GM23338 (cell line): ENCODE measurements around the gene RNF180. TPM values are rescaled to one million over a fixed set of nuclear protein-coding genes. Genes with fewer than 3 reads are reported as not detected.

Experiments
- ATAC-seq: fragments of 200-7000 bp; cut with Tn5 transposase; 3 replicates; pipeline ENCODE4 v1.9.1; 2020
- DNase-seq: peaks from one replicate; pipeline ENCODE4 v3.0.0-alpha.2; 2015; ENCODE audit warnings: low spot score
- H2AFZ ChIP-seq: fragments of 200-600 bp; sonication (generic); 2 replicates; pipeline ENCODE4 v1.8.0; 2016; ENCODE audit warnings: antibody characterized with exemption, mild to moderate bottlenecking, moderate library complexity
- H3F3A ChIP-seq: fragments of 200-600 bp; sonication (generic); replicated peaks from 2 replicates; pipeline ENCODE4 v1.8.0; 2017; ENCODE audit warnings: antibody characterized with exemption, mixed run types, low read depth
- H3K27ac ChIP-seq: fragments of 200-600 bp; sonication (generic); 2 replicates; pipeline ENCODE4 v1.6.1; 2016; ENCODE audit warnings: low read depth
- H3K27me3 ChIP-seq: fragments of 200-600 bp; sonication (generic); 2 replicates; pipeline ENCODE4 v1.8.0; 2016; ENCODE audit warnings: mild to moderate bottlenecking, mixed run types, moderate library complexity; ENCODE audit not compliant: insufficient read depth
- H3K36me3 ChIP-seq: fragments of 200-600 bp; sonication (generic); 2 replicates; pipeline ENCODE4 v1.8.0; 2016; ENCODE audit warnings: mild to moderate bottlenecking; ENCODE audit not compliant: insufficient read depth
- H3K4me1 ChIP-seq: fragments of 200-600 bp; sonication (generic); 2 replicates; pipeline ENCODE4 v1.8.0; 2016; ENCODE audit warnings: mild to moderate bottlenecking, moderate library complexity; ENCODE audit not compliant: insufficient read depth
- H3K4me2 ChIP-seq: fragments of 200-600 bp; sonication (generic); 2 replicates; pipeline ENCODE4 v1.7.1; 2017; ENCODE audit warnings: mixed run types
- H3K4me3 ChIP-seq: fragments of 200-600 bp; sonication (generic); 2 replicates; pipeline ENCODE4 v1.6.1; 2016; ENCODE audit warnings: mixed run types
- H3K79me2 ChIP-seq: fragments of 200-600 bp; sonication (generic); replicated peaks from 2 replicates; pipeline ENCODE4 v1.8.0; 2017; ENCODE audit warnings: mild to moderate bottlenecking; ENCODE audit not compliant: insufficient read depth
- H3K9me2 ChIP-seq: fragments of 200-600 bp; sonication (generic); 2 replicates; pipeline ENCODE4 v1.8.0; 2017; ENCODE audit not compliant: insufficient read depth
- H4K20me1 ChIP-seq: fragments of 200-600 bp; sonication (generic); replicated peaks from 2 replicates; pipeline ENCODE4 v1.8.0; 2017; ENCODE audit warnings: mild to moderate bottlenecking; ENCODE audit not compliant: insufficient read depth
- H3K27ac Mint-ChIP-seq: 2 replicates; pipeline ENCODE4 v1.8.0; 2020; ENCODE audit warnings: inconsistent platforms, mild to moderate bottlenecking, moderate library complexity, mixed read lengths
- H3K27me3 Mint-ChIP-seq: 3 replicates; pipeline ENCODE4 v1.8.0; 2022; ENCODE audit warnings: low read depth, mild to moderate bottlenecking, moderate library complexity, mixed read lengths, inconsistent platforms; ENCODE audit not compliant: insufficient read depth, poor library complexity
- H3K36me3 Mint-ChIP-seq: 3 replicates; pipeline ENCODE4 v1.8.0; 2021; ENCODE audit warnings: low read depth, mild to moderate bottlenecking, inconsistent platforms, moderate library complexity, mixed read lengths
- H3K4me1 Mint-ChIP-seq: 3 replicates; pipeline ENCODE4 v1.8.0; 2020; ENCODE audit warnings: mild to moderate bottlenecking, inconsistent platforms, mixed read lengths
- H3K4me3 Mint-ChIP-seq: 3 replicates; pipeline ENCODE4 v1.8.0; 2021; ENCODE audit warnings: moderate library complexity, mild to moderate bottlenecking, inconsistent platforms, mixed read lengths
- H3K9me3 Mint-ChIP-seq: 3 replicates; pipeline ENCODE4 v1.8.0; 2020; ENCODE audit warnings: moderate library complexity, mild to moderate bottlenecking, inconsistent platforms, mixed read lengths
- CREB1 ChIP-seq: fragments of 250-450 bp; sonication (Bioruptor Pico); IDR thresholded peaks from 2 replicates; pipeline ENCODE4 v1.5.0; 2020; ENCODE audit warnings: low read depth, mild to moderate bottlenecking, moderate library complexity
- ETS1 ChIP-seq: IDR thresholded peaks from 2 replicates; pipeline ENCODE4 v1.6.1; 2016; ENCODE audit warnings: antibody characterized with exemption
- EZH2 ChIP-seq: fragments of 200-600 bp; sonication (generic); IDR thresholded peaks from one replicate; pipeline ENCODE4 v1.8.0; 2017; ENCODE audit warnings: antibody characterized with exemption, mild to moderate bottlenecking, low read depth; ENCODE audit not compliant: unreplicated experiment
- JUNB ChIP-seq: IDR thresholded peaks from one replicate; pipeline ENCODE4 v1.6.1; 2016; ENCODE audit warnings: antibody characterized with exemption; ENCODE audit not compliant: unreplicated experiment
- POLR2AphosphoS5 ChIP-seq: IDR thresholded peaks from 2 replicates; pipeline ENCODE4 v1.6.1; 2016; ENCODE audit warnings: antibody characterized with exemption, low read depth
- REST ChIP-seq: IDR thresholded peaks from one replicate; pipeline ENCODE4 v1.6.1; 2018; ENCODE audit warnings: antibody characterized with exemption; ENCODE audit not compliant: unreplicated experiment
- ZNF462 ChIP-seq: fragments of 250-450 bp; sonication (Bioruptor Pico); IDR thresholded peaks from 2 replicates; pipeline ENCODE4 v1.5.0; 2020; ENCODE audit warnings: mild to moderate bottlenecking, moderate library complexity
- polyA plus RNA-seq: library from polyadenylated mRNA; unstranded; fragments of >200 nt; fragmentation: Nextera tagmentation; extraction: Ambion mirVana; gene quantifications from 2 replicates; pipeline ENCODE4 v1.2.1, GENCODE V29; 2016
- total RNA-seq: library from RNA; depleted of rRNA; stranded (reverse); fragments of >200 nt; shearing (Covaris generic); gene quantifications from 2 replicates; pipeline ENCODE4 v1.2.3, GENCODE V29; 2014

RNF180 gene
- total and polyA plus RNA-seq, 2 experiments from 2014 or later, result 2.0 to 4.2 TPM

GRCh38 chr5:64160201-64160600 is 5.4 kb upstream of the RNF180 start (continued):
- no peak for TF ChIP-seq ZNF462
- no peak for TF ChIP-seq POLR2AphosphoS5
- TF ChIP-seq CREB1 (CRISPR knock-in tag), result no peak

GRCh38 chr5:64161420-64161819 is 4.2 kb upstream of the RNF180 start:
- H3K4me2 ChIP-seq, result no peak overlapping the region
- Mint-ChIP-seq H3K4me3 (no peak overlapping the region), H3K27ac (no peak overlapping the region), H3K27me3 (peaks cover 10% of the 10 kb centered on the region), H3K4me1 (peaks cover 4% of the 10 kb centered on the region; the same call in 2 of the 3 replicates), H3K9me3 (no peaks in the 10 kb centered on the region), H3K36me3 (no peaks in the 10 kb centered on the region)
- H3K4me3 ChIP-seq, result no peak overlapping the region
- no peak for ATAC-seq
- no peak for DNase-seq
- H3K79me2 ChIP-seq, result no peaks in the 10 kb centered on the region
- no peaks in the 10 kb centered on the region for H3K4me1 ChIP-seq
- H4K20me1 ChIP-seq, result no peaks in the 10 kb centered on the region
- H3F3A ChIP-seq, result no peaks in the 10 kb centered on the region
- TF ChIP-seq JUNB, result no peak
- H2AFZ ChIP-seq, result no peak overlapping the region
- peaks cover 26% of the 10 kb centered on the region for H3K27me3 ChIP-seq
- H3K9me2 ChIP-seq, result no peaks in the 10 kb centered on the region
- no peaks in the 10 kb centered on the region for H3K36me3 ChIP-seq
- no peak overlapping the region for H3K27ac ChIP-seq

GRCh38 chr5:64163135-64163534 is 2.5 kb upstream of the RNF180 start:
- no peak overlapping the region for H3K4me3 ChIP-seq
- TF ChIP-seq POLR2AphosphoS5 (no peak), ETS1 (no peak), REST (no peak), EZH2 (no peak)
- H3F3A ChIP-seq, result no peaks in the 10 kb centered on the region
- peaks cover 4% of the 10 kb centered on the region; the same call in 2 of the 3 replicates for H3K4me1 Mint-ChIP-seq
- DNase-seq (no peak), ATAC-seq (no peak)
- H3K27me3 ChIP-seq, result peaks cover 37% of the 10 kb centered on the region
- no peaks in the 10 kb centered on the region for H3K79me2 ChIP-seq
- no peaks in the 10 kb centered on the region for H3K9me3 Mint-ChIP-seq
- no peak overlapping the region for H3K27ac Mint-ChIP-seq
- H3K4me3 Mint-ChIP-seq, result no peak overlapping the region
- H4K20me1 ChIP-seq, result no peaks in the 10 kb centered on the region
- no peaks in the 10 kb centered on the region for H3K4me1 ChIP-seq
- H3K9me2 ChIP-seq, result no peaks in the 10 kb centered on the region
- no peaks in the 10 kb centered on the region for H3K36me3 Mint-ChIP-seq
- H3K27ac ChIP-seq, result no peak overlapping the region
- no peak overlapping the region for H2AFZ ChIP-seq
- H3K27me3 Mint-ChIP-seq, result peaks cover 12% of the 10 kb centered on the region
- no peak overlapping the region for H3K4me2 ChIP-seq
- H3K36me3 ChIP-seq, result no peaks in the 10 kb centered on the region
